HuH-7.5 (cell line): ENCODE measurements around the gene SPATA6.
"Not testable (repeated sequence)": the region's sequence is repeated elsewhere in the genome, so short reads cannot be mapped to it uniquely, and the experiment has no call there.

ENCODE experiments used
- DNase-seq: peaks from one replicate; pipeline ENCODE4 v3.0.0; 2011; ENCODE audit warnings: low spot score

Gene SPATA6

GRCh38 chr1:48462716-48463302, 9.2 kb downstream of the SPATA6 start:
- no peak for DNase-seq

DNA sequence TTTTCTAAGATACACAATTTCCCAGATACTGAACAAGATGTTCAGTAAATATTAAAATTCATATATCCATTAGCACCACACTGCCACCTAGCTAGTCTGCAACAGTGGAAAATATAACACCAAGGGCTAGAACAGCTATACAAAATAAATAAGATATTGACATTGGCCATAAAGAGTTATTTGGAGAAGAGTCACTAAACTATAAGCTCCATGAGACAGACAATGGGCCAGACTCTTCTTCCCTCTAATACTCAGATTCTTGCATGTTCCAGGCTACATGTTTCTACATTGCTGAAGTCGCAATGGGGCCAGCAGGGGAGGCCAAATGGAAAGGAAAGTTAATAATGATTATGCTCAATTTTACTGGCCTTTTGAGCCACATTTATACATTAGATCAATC, 21.5 kb downstream of the SPATA6 start:
- no peak for DNase-seq

- DNase-seq: no peak
These were observed 23.1 kb downstream of the SPATA6 start for GRCh38 chr1:48448932-48449331.

GRCh38 chr1:48444186-48444585, 27.8 kb downstream of the SPATA6 start:
- DNase-seq: not testable (repeated sequence)

DNA sequence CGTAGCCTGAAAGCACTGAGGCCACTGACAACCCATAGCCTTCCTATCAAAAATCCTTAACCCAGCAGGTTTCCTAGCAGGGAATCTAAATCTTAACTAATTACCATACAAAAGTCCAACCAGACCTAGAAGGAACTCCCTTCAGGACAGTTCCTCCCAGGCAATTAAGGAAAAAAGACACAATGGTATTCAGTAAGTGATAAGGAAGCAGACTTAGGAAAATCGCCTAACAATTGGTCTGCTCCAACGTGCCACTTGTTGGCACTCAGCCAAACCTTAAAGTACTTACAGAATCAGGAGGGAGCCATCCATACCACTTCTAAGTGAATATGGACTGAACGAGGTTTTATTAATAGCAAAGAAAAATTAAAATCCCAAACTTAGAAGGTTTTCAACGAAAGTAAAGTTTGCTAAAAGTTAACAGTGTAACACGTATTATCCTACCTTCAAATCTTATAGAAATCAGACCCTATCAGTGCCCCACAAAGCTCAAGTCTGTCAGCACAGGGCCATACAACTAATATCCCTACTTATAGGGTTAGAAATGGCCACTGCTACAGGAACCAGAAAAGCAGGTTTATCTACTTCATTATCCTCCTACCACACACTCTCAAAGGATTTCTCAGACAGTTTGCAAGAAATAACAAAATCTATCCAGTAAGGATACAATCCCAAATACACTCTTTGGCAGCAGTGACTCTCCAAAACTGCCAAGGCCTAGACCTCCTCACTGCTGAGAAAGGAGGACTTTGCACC, 29.0 kb downstream of the SPATA6 start:
- DNase-seq: no peak

DNA sequence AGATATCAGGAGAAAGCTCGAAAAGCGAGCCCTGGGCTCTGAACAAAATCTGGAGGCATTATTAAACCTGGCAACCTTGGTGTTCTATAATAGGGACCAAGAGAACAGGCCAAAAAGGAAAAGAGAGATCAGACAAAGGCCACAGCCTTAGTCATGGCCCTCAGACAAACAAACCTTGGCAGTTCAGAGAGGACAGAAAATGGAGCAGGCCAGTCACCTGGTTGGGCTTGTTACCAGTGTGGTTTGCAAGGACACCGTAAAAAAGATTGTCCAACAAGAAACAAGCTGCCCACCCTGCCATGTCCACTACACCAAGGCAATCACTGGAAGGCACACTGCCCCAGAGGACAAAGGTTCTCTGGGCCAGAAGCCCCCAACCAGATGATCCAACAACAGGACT, 31.2 kb downstream of the SPATA6 start:
- DNase-seq: not testable (repeated sequence)

GRCh38 chr1:48439380-48439779, 32.6 kb downstream of the SPATA6 start:
- DNase-seq: no peak

DNA sequence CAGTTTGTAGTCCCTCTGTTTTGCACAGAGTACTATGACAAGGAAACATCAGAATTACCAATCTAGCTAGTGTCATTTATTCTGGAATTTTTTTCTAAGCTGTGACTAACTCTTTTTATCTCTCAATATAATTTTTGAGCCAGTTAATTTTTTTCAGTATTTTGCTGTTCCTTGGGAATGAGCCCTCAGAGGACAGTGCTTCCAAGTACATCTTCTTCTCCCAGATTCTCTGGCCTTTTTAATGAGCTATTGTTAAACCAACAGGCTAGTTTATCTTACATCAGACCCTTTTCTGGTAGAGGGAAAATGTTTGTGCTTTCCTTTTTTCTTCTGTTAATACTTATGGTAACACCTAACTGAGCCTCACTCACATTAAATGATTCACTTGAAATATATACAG, 34.6 kb downstream of the SPATA6 start:
- DNase-seq: not testable (repeated sequence)

- DNase-seq: not testable (repeated sequence)
These were observed 36.5 kb downstream of the SPATA6 start for GRCh38 chr1:48435312-48436002.

DNA sequence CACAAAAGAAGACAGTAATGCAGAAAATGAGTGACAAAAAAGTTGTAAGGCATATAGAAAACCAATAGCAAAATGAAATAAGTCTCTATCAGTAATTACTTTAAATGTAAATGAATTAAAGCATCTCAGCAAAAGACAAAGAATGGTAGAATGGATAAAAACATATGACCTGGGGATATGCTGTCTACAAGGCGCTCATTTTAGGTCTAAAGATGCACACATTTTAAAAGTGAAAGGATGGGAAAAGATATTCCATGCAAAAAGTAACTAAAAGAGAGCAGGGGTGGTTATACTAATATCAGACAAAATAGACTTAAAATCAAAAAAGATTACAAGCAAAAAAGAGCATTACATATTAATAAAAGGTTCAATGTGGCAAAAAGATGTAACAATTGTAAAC, 41.2 kb downstream of the SPATA6 start:
- no peak for DNase-seq

- DNase-seq: no peak
These were observed 50.0 kb downstream of the SPATA6 start for GRCh38 chr1:48422009-48422408.

- no peak for DNase-seq
These were observed 53.3 kb downstream of the SPATA6 start for GRCh38 chr1:48418742-48419141.

DNA sequence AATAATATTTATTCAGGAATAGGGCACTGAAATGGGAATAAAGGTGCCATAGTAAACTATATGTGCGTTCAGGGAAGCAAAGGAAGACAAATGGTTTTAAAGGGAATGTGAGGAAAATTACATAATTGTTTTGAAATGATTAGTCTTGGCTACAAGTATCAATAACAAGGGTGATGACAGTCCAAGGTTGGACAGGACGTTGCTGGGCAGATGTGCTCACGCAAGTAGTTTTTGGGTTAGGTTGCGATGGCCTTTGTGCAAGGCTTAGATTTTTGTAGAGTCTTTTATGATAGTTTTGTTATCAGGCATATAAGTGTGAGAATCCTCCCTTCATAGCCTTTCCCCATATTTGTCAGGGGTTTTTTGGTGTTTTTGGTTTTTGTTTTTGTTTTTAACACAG, 57.0 kb downstream of the SPATA6 start:
- DNase-seq: no peak

- no peak for DNase-seq
These were observed 57.7 kb downstream of the SPATA6 start for GRCh38 chr1:48414264-48414663.

- no peak for DNase-seq
These were observed 66.1 kb downstream of the SPATA6 start for GRCh38 chr1:48405940-48406339.

DNA sequence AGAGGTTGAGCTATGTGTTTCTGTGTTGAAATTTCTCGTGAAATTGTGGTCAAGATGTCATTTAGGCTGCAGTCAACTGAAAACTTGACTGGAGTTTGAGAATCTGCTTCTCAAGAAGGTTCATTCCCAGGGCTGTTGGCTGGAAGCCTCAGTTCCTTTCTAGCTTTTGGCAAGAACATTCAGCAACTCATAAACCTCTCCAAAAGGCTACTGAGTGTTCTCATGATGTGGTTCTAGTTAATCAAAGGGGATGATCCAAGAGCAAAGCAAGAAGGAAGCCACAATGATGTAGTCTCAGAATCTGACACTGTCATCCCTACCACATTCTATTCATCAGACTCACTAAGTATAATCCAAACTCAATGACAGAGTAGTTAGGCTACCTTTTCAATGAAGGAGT, 66.6 kb downstream of the SPATA6 start:
- no peak for DNase-seq

- DNase-seq: no peak
These were observed 69.4 kb downstream of the SPATA6 start for GRCh38 chr1:48402599-48402998.

DNA sequence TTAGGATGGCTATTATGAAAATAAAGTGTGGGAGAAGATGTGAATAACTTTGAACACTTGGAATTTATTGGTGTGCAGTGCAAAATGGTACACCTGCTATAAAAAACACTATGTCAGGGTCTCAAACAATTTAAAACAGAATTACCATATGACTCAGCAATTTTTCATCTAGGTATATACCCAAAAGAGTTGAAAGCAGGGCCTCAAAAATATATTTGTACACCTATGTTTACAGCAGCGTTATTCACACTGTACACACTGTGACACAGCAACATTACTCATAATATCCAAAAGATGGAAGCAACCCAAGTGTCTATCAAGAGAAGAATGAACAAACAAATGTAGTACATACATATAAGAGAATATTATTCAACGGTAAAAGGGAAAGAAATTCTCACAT, 75.8 kb downstream of the SPATA6 start:
- no peak for DNase-seq

DNA sequence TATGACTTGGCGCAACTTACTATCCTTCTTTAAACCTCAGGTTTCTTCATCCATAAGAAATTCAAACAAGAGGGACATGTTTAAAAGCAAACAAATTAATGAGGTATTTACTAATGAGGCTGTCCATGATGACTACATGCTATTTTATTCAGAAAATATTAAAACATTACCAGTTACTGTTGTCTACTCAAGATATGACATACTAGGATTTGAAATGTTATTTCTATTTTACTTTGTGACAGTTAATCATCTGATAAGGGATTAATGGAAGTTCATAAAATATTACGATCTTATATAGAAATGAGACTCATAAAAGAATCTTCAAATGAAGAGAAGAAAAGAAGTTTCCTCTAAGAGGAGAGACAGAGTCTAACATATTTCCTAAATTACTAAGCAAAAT, 80.1 kb downstream of the SPATA6 start:
- no peak for DNase-seq

- DNase-seq: no peak
These were observed 84.6 kb downstream of the SPATA6 start for GRCh38 chr1:48387409-48387808.

DNA sequence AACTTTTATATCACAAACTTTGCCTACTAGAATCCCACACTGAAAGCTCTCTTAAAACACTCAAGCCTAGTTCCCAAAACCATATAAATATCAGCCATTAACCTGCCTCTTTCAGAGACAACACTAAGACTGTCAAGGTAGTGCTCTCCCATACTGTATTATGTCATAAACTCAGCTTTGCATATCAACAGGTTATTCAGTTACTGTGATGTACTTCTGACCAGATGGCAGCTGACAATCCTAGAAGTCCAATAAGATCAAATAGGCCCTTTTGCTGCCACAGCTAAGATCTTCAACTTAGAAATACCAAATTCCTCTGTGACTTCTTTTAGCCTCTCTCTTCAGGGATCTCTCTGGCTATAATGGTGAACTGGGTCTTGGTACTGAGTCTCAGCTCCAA, 97.2 kb downstream of the SPATA6 start:
- no peak for DNase-seq

- DNase-seq: no peak
These were observed 100.4 kb downstream of the SPATA6 start for GRCh38 chr1:48371598-48371997.

DNA sequence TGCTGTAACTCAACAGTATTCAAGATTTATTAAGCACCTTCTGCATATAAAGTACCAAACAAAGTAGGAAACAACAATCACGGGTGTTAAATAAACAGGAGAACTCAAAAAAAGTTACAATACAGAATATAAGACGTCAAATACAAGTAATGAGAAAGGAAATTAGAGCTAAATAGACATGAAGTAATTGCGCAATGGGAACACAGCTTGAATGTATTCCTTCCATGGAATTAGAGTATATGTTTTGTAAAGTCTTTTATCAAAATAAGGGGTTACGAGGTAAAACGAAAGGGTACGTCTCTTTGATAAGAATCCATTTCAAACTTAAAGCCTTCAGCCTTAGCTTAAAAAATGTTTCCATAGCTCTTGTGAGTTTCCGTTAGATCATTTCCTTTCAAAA, 109.1 kb downstream of the SPATA6 start:
- DNase-seq: no peak
